GM13977 (cell line): Measurements from ENCODE around the gene CREB5.
A peak's percentile ranks its signal among the peaks of the same experiment; 100 is the strongest.

Source experiments
- DNase-seq: peaks from one replicate; pipeline ENCODE4 v3.0.0; 2012; ENCODE audit warnings: low spot score
- in situ Hi-C: fragments of 300-500 bp; cut with MboI; formaldehyde crosslinking; loops from one replicate; pipeline ENCODE4 v1.12.0; 2022; ENCODE audit warnings: low sequenced_read_pairs, low pct_unique_long_range_greater_than_20kb, mixed read lengths, inconsistent platforms; ENCODE audit not compliant: unreplicated experiment
- TF ChIP-seq, protein P1 (sequence below): IDR thresholded peaks from 2 replicates; pipeline ENCODE4 v1.5.1; 2012; ENCODE audit warnings: mild to moderate bottlenecking, control low read depth; ENCODE audit not compliant: insufficient read depth; ENCODE audit errors: extremely low read depth, missing control alignments

The CREB5 gene

DNA sequence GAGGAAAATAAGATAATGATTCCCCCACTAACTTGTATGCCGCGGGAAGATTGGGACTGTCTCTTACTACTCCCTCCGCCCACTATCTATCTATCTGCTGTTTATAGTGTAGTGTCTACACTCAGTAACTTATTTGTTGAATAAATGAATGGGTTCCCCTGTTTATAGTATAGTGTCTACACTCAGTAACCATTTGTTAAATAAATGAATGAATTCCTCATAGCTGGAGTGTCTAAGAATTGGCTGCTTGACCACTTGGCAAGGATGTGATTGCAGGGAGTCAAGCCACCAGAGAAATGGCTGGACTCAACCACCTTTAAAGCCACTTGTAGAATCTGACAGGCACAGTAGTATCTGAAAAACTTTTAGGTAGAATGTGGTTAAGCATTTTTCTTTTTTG, 398.7 kb downstream of the CREB5 start:
- DNase-seq = no peak
- TF ChIP-seq, protein P1, sequence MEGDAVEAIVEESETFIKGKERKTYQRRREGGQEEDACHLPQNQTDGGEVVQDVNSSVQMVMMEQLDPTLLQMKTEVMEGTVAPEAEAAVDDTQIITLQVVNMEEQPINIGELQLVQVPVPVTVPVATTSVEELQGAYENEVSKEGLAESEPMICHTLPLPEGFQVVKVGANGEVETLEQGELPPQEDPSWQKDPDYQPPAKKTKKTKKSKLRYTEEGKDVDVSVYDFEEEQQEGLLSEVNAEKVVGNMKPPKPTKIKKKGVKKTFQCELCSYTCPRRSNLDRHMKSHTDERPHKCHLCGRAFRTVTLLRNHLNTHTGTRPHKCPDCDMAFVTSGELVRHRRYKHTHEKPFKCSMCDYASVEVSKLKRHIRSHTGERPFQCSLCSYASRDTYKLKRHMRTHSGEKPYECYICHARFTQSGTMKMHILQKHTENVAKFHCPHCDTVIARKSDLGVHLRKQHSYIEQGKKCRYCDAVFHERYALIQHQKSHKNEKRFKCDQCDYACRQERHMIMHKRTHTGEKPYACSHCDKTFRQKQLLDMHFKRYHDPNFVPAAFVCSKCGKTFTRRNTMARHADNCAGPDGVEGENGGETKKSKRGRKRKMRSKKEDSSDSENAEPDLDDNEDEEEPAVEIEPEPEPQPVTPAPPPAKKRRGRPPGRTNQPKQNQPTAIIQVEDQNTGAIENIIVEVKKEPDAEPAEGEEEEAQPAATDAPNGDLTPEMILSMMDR = no peak
- in situ Hi-C loops = no loop called here

DNA sequence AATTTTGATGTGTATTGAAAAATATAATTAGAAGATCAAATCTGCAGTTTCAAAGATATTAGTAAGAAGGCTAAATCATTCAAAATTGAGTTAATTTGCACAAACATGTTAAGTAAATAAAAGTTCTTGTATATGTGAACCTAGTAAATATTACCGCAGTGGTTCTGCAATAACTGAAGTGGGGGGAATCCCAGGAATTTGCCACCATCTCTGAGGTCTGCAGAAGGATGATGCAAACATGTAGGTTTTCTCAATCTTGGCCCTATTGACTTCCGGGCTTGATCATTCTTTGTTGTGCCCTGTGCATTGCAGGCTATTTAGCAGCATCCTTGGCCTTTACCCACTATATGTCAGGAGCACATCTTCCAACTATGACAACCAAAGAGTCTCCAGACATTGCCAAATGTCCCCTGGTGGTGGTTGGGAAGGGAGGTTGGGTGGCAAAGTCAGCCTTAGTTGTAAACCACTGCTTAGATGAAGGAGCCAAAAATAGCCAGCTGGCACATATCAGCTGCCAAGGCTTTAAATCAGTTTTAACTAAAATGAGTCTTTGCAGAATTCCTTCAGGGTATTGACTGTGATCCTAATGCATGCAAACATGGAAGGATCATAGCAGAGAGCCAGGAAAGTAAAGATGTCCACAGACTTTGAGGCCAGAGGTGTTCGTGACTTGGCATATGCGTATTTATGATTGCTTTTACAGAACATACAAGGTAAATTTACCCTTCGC, 399.5 kb downstream of the CREB5 start:
- DNase-seq = no peak
- TF ChIP-seq, protein P1 = no peak
- in situ Hi-C loops = no loop called here

DNA sequence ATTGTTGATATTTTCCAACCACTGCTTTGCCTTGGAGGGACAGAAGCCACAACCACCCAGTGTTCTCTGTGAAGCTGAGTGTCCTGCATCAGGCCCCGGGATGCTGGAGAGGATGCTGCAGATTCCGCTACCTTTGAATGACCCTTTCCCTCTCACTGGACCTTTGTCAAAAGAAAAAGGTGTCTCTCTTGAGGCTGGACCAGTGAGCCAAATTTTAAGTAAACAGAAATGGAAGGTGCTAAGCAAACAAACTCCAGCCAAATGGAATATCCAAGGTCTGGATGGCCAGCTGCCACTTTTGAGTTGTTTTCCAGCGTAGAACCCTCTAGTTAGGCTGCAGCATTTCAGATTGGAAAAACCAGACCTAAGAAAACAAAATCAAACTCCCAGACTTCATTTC, 400.3 kb downstream of the CREB5 start:
- TF ChIP-seq, protein P1 = no peak
- in situ Hi-C loops = no loop called here
- DNase-seq = no peak

DNA sequence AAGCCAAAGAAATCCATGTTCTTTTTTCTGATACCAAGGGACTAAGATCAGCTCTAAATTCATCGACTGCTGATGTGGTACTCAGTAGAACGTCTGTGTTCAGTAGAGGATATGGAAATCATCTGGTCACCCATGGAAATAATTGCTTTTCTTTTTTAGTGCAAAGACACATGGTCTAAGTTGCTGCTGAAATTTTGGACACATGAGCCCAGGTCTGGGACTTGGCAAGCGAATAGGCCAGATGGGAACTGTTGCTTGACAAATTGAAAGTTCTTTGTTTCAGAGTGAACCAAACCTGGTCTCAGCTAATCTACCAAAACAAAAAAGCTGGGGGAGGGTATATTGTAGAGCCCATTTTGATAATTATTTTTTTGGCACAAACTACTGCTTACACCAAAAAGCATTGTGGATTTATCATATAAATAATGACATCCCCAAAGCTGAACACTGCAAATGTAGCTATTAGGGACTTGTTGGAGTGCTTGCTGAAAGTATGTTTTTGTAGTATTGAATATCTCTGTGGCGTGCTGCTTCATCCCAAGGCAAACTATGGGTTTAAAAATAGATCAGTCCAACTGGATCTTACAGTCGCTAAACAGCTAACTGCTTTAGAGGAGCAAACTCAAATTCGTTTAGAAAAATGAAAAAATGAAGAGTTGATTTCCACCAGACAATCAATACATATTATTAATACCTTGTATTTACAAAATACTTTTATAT, 401.1 kb downstream of the CREB5 start:
- no peak for DNase-seq

DNA sequence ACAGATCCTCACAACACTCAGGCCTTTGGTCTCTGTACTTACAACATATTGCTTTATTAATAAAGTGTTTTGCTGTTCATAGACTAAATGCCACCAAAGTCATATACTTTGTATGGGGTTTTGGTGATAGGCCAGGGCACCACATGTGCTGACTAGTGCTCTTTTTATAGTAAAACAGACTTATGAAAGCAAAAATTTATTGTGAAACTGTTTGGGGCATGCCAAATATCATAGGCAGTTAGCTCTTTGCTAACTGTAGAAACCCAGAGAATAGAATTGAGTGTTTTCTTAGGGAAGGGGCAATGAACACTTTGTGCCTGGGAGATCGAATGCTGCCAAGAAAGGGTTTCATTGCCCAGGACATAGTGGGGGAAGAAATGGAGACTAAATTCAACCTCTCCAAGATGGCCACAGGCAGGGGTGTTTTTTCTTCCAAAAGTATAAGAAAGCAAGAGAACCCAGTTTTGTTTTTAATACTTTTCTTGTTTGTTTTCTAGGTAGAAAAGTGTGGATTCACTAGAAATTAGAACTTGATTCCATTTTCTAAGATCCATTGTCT, 403.1 kb downstream of the CREB5 start:
- in situ Hi-C loops = no loop called here
- TF ChIP-seq, protein P1 = no peak
- no peak for DNase-seq

More for the DNA sequence above, 401.1 kb downstream of the CREB5 start:
- TF ChIP-seq, protein P1 = no peak
- in situ Hi-C loops = no loop called here

DNA sequence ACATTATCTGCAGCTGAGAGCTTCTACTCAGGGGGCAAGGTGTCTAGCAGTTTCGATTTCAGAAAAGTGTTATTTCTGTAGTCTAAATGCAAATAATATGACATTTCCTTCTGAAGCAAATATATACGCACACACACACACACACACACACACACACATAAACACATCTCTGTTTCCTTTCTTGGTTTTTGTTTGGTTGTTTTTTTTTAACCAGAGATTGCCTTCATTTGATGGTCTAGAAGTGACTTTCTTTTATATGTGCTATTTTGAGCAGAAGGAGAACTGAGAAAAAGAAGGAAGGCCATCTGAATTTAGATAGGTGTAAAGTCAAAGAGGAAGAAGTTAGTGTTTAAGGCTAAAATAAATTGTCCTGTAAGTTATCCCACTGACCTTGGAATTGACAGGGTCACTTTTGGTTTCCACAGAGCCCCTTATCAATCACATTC, 403.6 kb downstream of the CREB5 start:
- peak; percentile 50 for DNase-seq
- TF ChIP-seq, protein P1 = no peak
- in situ Hi-C loops = no loop called here
